Endothelial cell of umbilical vein (primary cell): ENCODE measurements around the gene NRXN3. TPM values are rescaled to one million over a fixed set of nuclear protein-coding genes. Genes with fewer than 3 reads are reported as not detected.

Experiments used
- BruUV-seq: library from RNA; stranded (reverse); fragments of 400-500 nt; replicated peaks from 2 replicates; lab custom pipeline; 2021; lab: Mats Ljungman, UMichigan
- CTCF ChIA-PET: fragments of 300-600, 350-600 bp; sonication (Branson Sonifier 250); formaldehyde crosslinking; loops from one replicate; lab custom pipeline; 2021; ENCODE audit warnings: antibody characterized with exemption, inconsistent platforms; lab: Charles Lee
- POLR2A ChIA-PET: fragments of 300-600, 350-600 bp; sonication (Branson Sonifier 250); formaldehyde crosslinking; loops from one replicate; lab custom pipeline; 2021; ENCODE audit warnings: antibody characterized with exemption, inconsistent platforms; lab: Charles Lee
- DNase-seq: peaks from one replicate; pipeline ENCODE4 v3.0.0-alpha.2; 2011; ENCODE audit warnings: low read depth, low spot score
- FAIRE-seq: peaks from 2 replicates; lab custom pipeline; 2011; peaks lifted over from hg19 to GRCh38; lab: Jason Lieb, UNC
- H2AFZ ChIP-seq: 2 replicates; pipeline ENCODE4 v1.6.0; 2012; ENCODE audit warnings: low read depth, low read length, control low read depth, inconsistent platforms
- H3K27ac ChIP-seq: 2 replicates; pipeline ENCODE4 v1.5.1; 2011; ENCODE audit warnings: low read depth, mild to moderate bottlenecking, control low read depth, low read length, moderate library complexity; ENCODE audit not compliant: insufficient read depth
- H3K27me3 ChIP-seq, 2 experiments: 2 replicates each; pipeline versions ENCODE4 v1.6.0 to v1.6.1; 2011; ENCODE audit warnings: low read length in 2 of 2, mixed read lengths in 1 of 2; ENCODE audit not compliant: control insufficient read depth in 2 of 2, insufficient read depth in 2 of 2
- H3K36me3 ChIP-seq, 2 experiments: 2 replicates in 1 of 2; 3 replicates in 1 of 2; pipeline ENCODE4 v1.5.1; 2011; ENCODE audit warnings: low read length in 2 of 2, mild to moderate bottlenecking in 1 of 2, moderate library complexity in 1 of 2; ENCODE audit not compliant: control insufficient read depth in 2 of 2, insufficient read depth in 2 of 2; ENCODE audit errors: extremely low read depth in 1 of 2
- H3K4me1 ChIP-seq: 3 replicates; pipeline ENCODE4 v1.5.1; 2011; ENCODE audit warnings: mild to moderate bottlenecking, low read length; ENCODE audit not compliant: control insufficient read depth, insufficient read depth; ENCODE audit errors: extremely low read depth
- H3K4me2 ChIP-seq: 2 replicates; pipeline ENCODE4 v1.6.1; 2011; ENCODE audit warnings: low read length, control low read depth, mixed read lengths; ENCODE audit not compliant: insufficient read depth
- H3K4me3 ChIP-seq, 3 experiments: fragments of 200-600 bp in 1 of 3; sonication (generic), shearing (Covaris generic) in 1 of 3; replicated peaks in 1 of 3; 2 replicates each; pipeline ENCODE4 v1.5.1; 2011 to 2016; ENCODE audit warnings: control low read depth in 3 of 3, low read length in 3 of 3, mild to moderate bottlenecking in 2 of 3, inconsistent platforms in 1 of 3, low read depth in 1 of 3, moderate library complexity in 1 of 3; ENCODE audit not compliant: insufficient read depth in 1 of 3
- H3K79me2 ChIP-seq: 2 replicates; pipeline ENCODE4 v1.6.0; 2012; ENCODE audit warnings: low read length, inconsistent platforms; ENCODE audit not compliant: control insufficient read depth, insufficient read depth
- H3K9ac ChIP-seq: replicated peaks from 2 replicates; pipeline ENCODE3; 2011; ENCODE audit warnings: low read length, control low read depth; ENCODE audit not compliant: insufficient read depth; ENCODE audit errors: extremely low read depth
- H3K9me1 ChIP-seq: replicated peaks from 3 replicates; pipeline ENCODE4 v1.6.0; 2011; ENCODE audit warnings: mild to moderate bottlenecking, low read length; ENCODE audit not compliant: control insufficient read depth, insufficient read depth; ENCODE audit errors: extremely low read depth
- H3K9me3 ChIP-seq: replicated peaks from 2 replicates; pipeline ENCODE4 v1.5.1; 2012; ENCODE audit warnings: low read length, inconsistent platforms; ENCODE audit not compliant: control insufficient read depth, insufficient read depth
- H4K20me1 ChIP-seq: replicated peaks from 2 replicates; pipeline ENCODE3; 2011; ENCODE audit warnings: mild to moderate bottlenecking, low read length; ENCODE audit not compliant: control insufficient read depth, insufficient read depth; ENCODE audit errors: extremely low read depth
- EZH2 ChIP-seq: IDR thresholded peaks from 2 replicates; pipeline ENCODE4 v1.6.1; 2012; ENCODE audit warnings: borderline replicate concordance, low read depth, mild to moderate bottlenecking, moderate library complexity, low read length, inconsistent platforms; ENCODE audit not compliant: severe bottlenecking
- FOS ChIP-seq: IDR thresholded peaks from 2 replicates; pipeline ENCODE4 v1.6.1; 2011; ENCODE audit warnings: mild to moderate bottlenecking, low read length, moderate library complexity, borderline replicate concordance; ENCODE audit not compliant: insufficient read depth
- GATA2 ChIP-seq: IDR thresholded peaks from 2 replicates; pipeline ENCODE4 v1.7.0; 2011; ENCODE audit warnings: low read depth, mild to moderate bottlenecking, moderate library complexity, mixed read lengths, low read length; ENCODE audit not compliant: insufficient read length, insufficient read depth
- JUN ChIP-seq: IDR thresholded peaks from 2 replicates; pipeline ENCODE4 v1.6.1; 2011; ENCODE audit warnings: borderline replicate concordance, low read depth; ENCODE audit not compliant: insufficient read length, insufficient read depth
- MYC ChIP-seq: IDR thresholded peaks from one replicate; pipeline ENCODE4 v1.6.1; 2011; ENCODE audit warnings: mild to moderate bottlenecking, low read depth, low read length
- POLR2A ChIP-seq: IDR thresholded peaks from 2 replicates; pipeline ENCODE4 v1.6.1; 2012; ENCODE audit warnings: low read depth, mild to moderate bottlenecking, control low read depth, low read length
- POLR2AphosphoS5 ChIP-seq: IDR thresholded peaks from 2 replicates; pipeline ENCODE4 v1.6.1; 2012; ENCODE audit warnings: low read depth, mild to moderate bottlenecking, control low read depth, low read length, moderate library complexity; ENCODE audit not compliant: insufficient read depth
- dilution Hi-C: fragments of 300-500 bp; cut with MboI; formaldehyde crosslinking; loops from one replicate; pipeline ENCODE4 v1.15.0; 2019; ENCODE audit warnings: low sequenced_read_pairs; ENCODE audit not compliant: extremely low pct_ligation_motif_present
- intact Hi-C: fragments of 100-400 bp; cut with micrococcal nuclease; formaldehyde crosslinking; loops from one replicate; pipeline ENCODE4 v1.10.0; 2022
- polyA plus RNA-seq, 4 experiments: library from polyadenylated mRNA; depleted of rRNA in 3 of 4; stranded (reverse) in 3 of 4; unstranded in 1 of 4; fragments of >200 nt; gene quantifications; 2 replicates each; pipeline versions ENCODE4 v1.2.1 to v1.2.3, GENCODE V29; 2011 to 2012; ENCODE audit warnings: missing spikeins in 1 of 4
- total RNA-seq: library from RNA; stranded (reverse); gene quantifications from 2 replicates; pipeline ENCODE4 v1.2.3, GENCODE V29; 2021
- TF ChIP-seq, protein P1 (sequence below): IDR thresholded peaks from 2 replicates; pipeline ENCODE4 v1.6.1; 2011; ENCODE audit not compliant: insufficient read depth, insufficient read length
- TF ChIP-seq, protein P2 (sequence below), 2 donors: IDR thresholded peaks; 1 replicate in 1 of 2; 2 replicates in 1 of 2; pipeline ENCODE4 v1.5.1; 2011; ENCODE audit warnings: low read length in 2 of 2, mild to moderate bottlenecking in 2 of 2, moderate library complexity in 2 of 2, control low read depth in 1 of 2, inconsistent platforms in 1 of 2, low read depth in 1 of 2; ENCODE audit not compliant: insufficient read depth in 1 of 2; ENCODE audit errors: extremely low read depth in 1 of 2

NRXN3 gene
- total and polyA plus RNA-seq, 2 donors (not counting 3 experiments of a cell fraction or from before 2014, with no cell fraction given), result 0.72 to 4.2 TPM

DNA sequence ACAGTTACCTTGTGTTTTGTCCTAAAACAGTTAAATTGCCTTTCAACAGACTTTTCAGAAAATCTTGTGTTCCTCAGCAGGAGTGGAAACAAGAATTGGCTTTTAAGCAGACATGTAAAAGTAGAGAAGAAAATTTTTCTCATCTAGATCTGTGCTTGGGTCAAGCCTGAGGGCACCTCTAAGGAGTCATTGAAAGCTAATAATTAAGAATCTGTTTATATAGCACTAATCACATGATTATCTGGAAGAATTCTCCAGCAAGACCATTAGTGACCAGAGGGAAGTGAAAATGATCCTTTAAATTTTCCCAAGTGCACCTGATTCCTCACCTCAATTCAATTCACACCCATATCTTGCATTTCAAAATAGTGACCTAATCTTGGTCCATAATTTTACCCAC is 1746.1 kb downstream of the NRXN3 start:
- H3K9me1 ChIP-seq, result no peaks in the 10 kb centered on the region
- H2AFZ ChIP-seq, result no peak overlapping the region
- DNase-seq (no peak), FAIRE-seq (no peak)
- peaks cover 4% of the 10 kb centered on the region for H3K9me3 ChIP-seq
- no peaks in the 10 kb centered on the region for H3K4me1 ChIP-seq
- TF ChIP-seq FOS, result no peak
- no peak for TF ChIP-seq GATA2
- TF ChIP-seq JUN, result no peak
- TF ChIP-seq EZH2, result no peak
- no peak for TF ChIP-seq MYC
- no peak for TF ChIP-seq POLR2A
- no peak for TF ChIP-seq POLR2AphosphoS5
- TF ChIP-seq, protein P1, sequence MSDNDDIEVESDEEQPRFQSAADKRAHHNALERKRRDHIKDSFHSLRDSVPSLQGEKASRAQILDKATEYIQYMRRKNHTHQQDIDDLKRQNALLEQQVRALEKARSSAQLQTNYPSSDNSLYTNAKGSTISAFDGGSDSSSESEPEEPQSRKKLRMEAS, result no peak
- TF ChIP-seq, protein P2, sequence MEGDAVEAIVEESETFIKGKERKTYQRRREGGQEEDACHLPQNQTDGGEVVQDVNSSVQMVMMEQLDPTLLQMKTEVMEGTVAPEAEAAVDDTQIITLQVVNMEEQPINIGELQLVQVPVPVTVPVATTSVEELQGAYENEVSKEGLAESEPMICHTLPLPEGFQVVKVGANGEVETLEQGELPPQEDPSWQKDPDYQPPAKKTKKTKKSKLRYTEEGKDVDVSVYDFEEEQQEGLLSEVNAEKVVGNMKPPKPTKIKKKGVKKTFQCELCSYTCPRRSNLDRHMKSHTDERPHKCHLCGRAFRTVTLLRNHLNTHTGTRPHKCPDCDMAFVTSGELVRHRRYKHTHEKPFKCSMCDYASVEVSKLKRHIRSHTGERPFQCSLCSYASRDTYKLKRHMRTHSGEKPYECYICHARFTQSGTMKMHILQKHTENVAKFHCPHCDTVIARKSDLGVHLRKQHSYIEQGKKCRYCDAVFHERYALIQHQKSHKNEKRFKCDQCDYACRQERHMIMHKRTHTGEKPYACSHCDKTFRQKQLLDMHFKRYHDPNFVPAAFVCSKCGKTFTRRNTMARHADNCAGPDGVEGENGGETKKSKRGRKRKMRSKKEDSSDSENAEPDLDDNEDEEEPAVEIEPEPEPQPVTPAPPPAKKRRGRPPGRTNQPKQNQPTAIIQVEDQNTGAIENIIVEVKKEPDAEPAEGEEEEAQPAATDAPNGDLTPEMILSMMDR (IDR thresholded peaks at IDR 0.05; ENCODE audit: extremely low read depth in 1 of 2, insufficient read depth in 1 of 2, low read depth in 1 of 2, low read length in 2 of 2), result no peak
- H3K27me3 ChIP-seq, result no peaks in the 10 kb centered on the region
- no peaks in the 10 kb centered on the region for H3K79me2 ChIP-seq
- H3K9ac ChIP-seq, result no peak overlapping the region
- dilution Hi-C loops (no loop called here), intact Hi-C loops (no loop called here)
- no peaks in the 10 kb centered on the region for H3K36me3 ChIP-seq
- H3K4me3 ChIP-seq, result no peak overlapping the region
- no peak overlapping the region for H3K4me2 ChIP-seq
- ChIA-PET CTCF (no interaction called here), POLR2A (no interaction called here)
- no peak overlapping the region for H3K27ac ChIP-seq
- no peaks in the 10 kb centered on the region for H4K20me1 ChIP-seq
- no TSS peak for BruUV-seq
